H1 (cell line): ENCODE data around the gene MTHFS. TPM values are rescaled to one million over a fixed set of nuclear protein-coding genes. Genes with fewer than 3 reads are reported as not detected.

Experiments used
- CTCF ChIA-PET: fragments of 300-600 bp; sonication (Branson Sonifier 250); formaldehyde crosslinking; loops from one replicate; lab custom pipeline; 2021; ENCODE audit not compliant: partially characterized antibody; lab: Charles Lee
- POLR2A ChIA-PET: fragments of 300-600 bp; sonication (Branson Sonifier 250); formaldehyde crosslinking; loops from one replicate; lab custom pipeline; 2021; ENCODE audit warnings: inconsistent platforms; ENCODE audit not compliant: partially characterized antibody; lab: Charles Lee
- DNase-seq, 2 experiments: peaks; one replicate each; pipeline versions ENCODE4 v3.0.0 to v3.0.0-alpha.2; 2010 to 2022; ENCODE audit warnings: low spot score in 2 of 2, low read depth in 1 of 2, mixed read lengths in 1 of 2
- FAIRE-seq: peaks from 2 replicates; lab custom pipeline; 2011; peaks lifted over from hg19 to GRCh38; lab: Jason Lieb, UNC
- H2AFZ ChIP-seq: 2 replicates; pipeline ENCODE4 v1.8.1; 2012; ENCODE audit warnings: low read length, inconsistent platforms
- H2AK5ac ChIP-seq: 2 replicates; pipeline ENCODE4 v1.6.1; 2013; ENCODE audit warnings: low read depth, low read length
- H2BK120ac ChIP-seq: replicated peaks from 2 replicates; pipeline ENCODE3; 2013; ENCODE audit warnings: low read depth, low read length, inconsistent platforms
- H2BK12ac ChIP-seq: 2 replicates; pipeline ENCODE4 v1.6.1; 2013; ENCODE audit warnings: low read depth, low read length
- H2BK15ac ChIP-seq: 2 replicates; pipeline ENCODE4 v1.6.1; 2013; ENCODE audit warnings: low read length
- H2BK20ac ChIP-seq: 2 replicates; pipeline ENCODE4 v1.6.1; 2013; ENCODE audit warnings: low read length
- H2BK5ac ChIP-seq: 2 replicates; pipeline ENCODE4 v1.6.1; 2013; ENCODE audit warnings: low read depth, low read length
- H3K14ac ChIP-seq: 2 replicates; pipeline ENCODE4 v1.6.1; 2013; ENCODE audit warnings: inconsistent platforms; ENCODE audit not compliant: insufficient read length
- H3K18ac ChIP-seq: 2 replicates; pipeline ENCODE4 v1.6.1; 2013; ENCODE audit warnings: low read length; ENCODE audit errors: extremely low read depth
- H3K23ac ChIP-seq: 2 replicates; pipeline ENCODE4 v1.6.1; 2013; ENCODE audit warnings: inconsistent platforms; ENCODE audit not compliant: insufficient read length
- H3K23me2 ChIP-seq: 2 replicates; pipeline ENCODE4 v1.6.1; 2013; ENCODE audit warnings: low read depth, low read length
- H3K27ac ChIP-seq: 2 replicates; pipeline ENCODE4 v1.6.1; 2011; ENCODE audit warnings: low read depth, low read length, inconsistent platforms
- H3K27me3 ChIP-seq, 4 experiments: replicated peaks in 1 of 4; 1 replicate in 1 of 4; 2 replicates in 3 of 4; pipeline versions ENCODE4 v1.6.1 to v1.8.1; 2011 to 2013; ENCODE audit warnings: low read length in 3 of 4, mild to moderate bottlenecking in 3 of 4, inconsistent platforms in 2 of 4, mixed read lengths in 2 of 4, moderate library complexity in 1 of 4; ENCODE audit not compliant: control insufficient read depth in 3 of 4, insufficient read depth in 3 of 4; ENCODE audit errors: extremely low read depth in 1 of 4
- H3K36me3 ChIP-seq, 4 experiments: 2 replicates each; pipeline versions ENCODE4 v1.6.1 to v1.8.1; 2011 to 2013; ENCODE audit warnings: mild to moderate bottlenecking in 4 of 4, low read length in 3 of 4, moderate library complexity in 2 of 4, control low read depth in 1 of 4, inconsistent platforms in 1 of 4; ENCODE audit not compliant: insufficient read depth in 4 of 4, control insufficient read depth in 2 of 4
- H3K4ac ChIP-seq: replicated peaks from 2 replicates; pipeline ENCODE3; 2013; ENCODE audit warnings: low read length, low read depth, mixed read lengths, inconsistent platforms; ENCODE audit not compliant: insufficient read length
- H3K4me1 ChIP-seq, 4 experiments: replicated peaks in 1 of 4; 1 replicate in 1 of 4; 2 replicates in 3 of 4; pipeline versions ENCODE4 v1.6.1 to v1.8.1; 2011 to 2013; ENCODE audit warnings: low read length in 3 of 4, inconsistent platforms in 2 of 4, mixed read lengths in 1 of 4; ENCODE audit not compliant: insufficient read depth in 4 of 4, control insufficient read depth in 3 of 4
- H3K4me2 ChIP-seq, 2 experiments: 2 replicates each; pipeline versions ENCODE4 v1.6.1 to v1.8.1; 2011 to 2013; ENCODE audit warnings: low read depth in 2 of 2, low read length in 2 of 2, control low read depth in 1 of 2, inconsistent platforms in 1 of 2, mild to moderate bottlenecking in 1 of 2; ENCODE audit not compliant: insufficient read depth in 1 of 2
- H3K4me3 ChIP-seq, 4 experiments: fragments of 200-600, 300-600 bp in 1 of 4; sonication (generic), shearing (Covaris generic), sonication (Bioruptor Twin) in 1 of 4; 2 replicates each; pipeline versions ENCODE4 v1.5.1 to v1.8.1; 2011 to 2016; ENCODE audit warnings: low read length in 4 of 4, low read depth in 3 of 4, control low read depth in 2 of 4, inconsistent platforms in 2 of 4, mild to moderate bottlenecking in 2 of 4, mixed read lengths in 1 of 4, moderate library complexity in 1 of 4; ENCODE audit not compliant: insufficient read depth in 2 of 4; ENCODE audit errors: extremely low read depth in 1 of 4
- H3K56ac ChIP-seq: replicated peaks from 2 replicates; pipeline ENCODE3; 2013; ENCODE audit warnings: low read depth, mild to moderate bottlenecking, mixed read lengths, low read length, inconsistent platforms; ENCODE audit not compliant: insufficient read length
- H3K79me1 ChIP-seq: 2 replicates; pipeline ENCODE4 v1.6.1; 2013; ENCODE audit warnings: low read depth, low read length, control low read depth
- H3K79me2 ChIP-seq, 2 experiments: 2 replicates each; pipeline versions ENCODE4 v1.6.1 to v1.8.1; 2012 to 2013; ENCODE audit warnings: low read length in 2 of 2, mild to moderate bottlenecking in 2 of 2, inconsistent platforms in 1 of 2; ENCODE audit not compliant: insufficient read depth in 2 of 2, control insufficient read depth in 1 of 2
- H3K9ac ChIP-seq, 4 experiments: replicated peaks in 1 of 4; 1 replicate in 1 of 4; 2 replicates in 3 of 4; pipeline versions ENCODE4 v1.6.1 to v1.8.1; 2011 to 2013; ENCODE audit warnings: low read depth in 3 of 4, low read length in 3 of 4, control low read depth in 2 of 4, mild to moderate bottlenecking in 2 of 4, moderate library complexity in 2 of 4, inconsistent platforms in 1 of 4; ENCODE audit errors: extremely low read depth in 1 of 4
- H3K9me3 ChIP-seq, 2 experiments: 2 replicates each; pipeline versions ENCODE4 v1.6.1 to v1.8.1; 2012 to 2013; ENCODE audit warnings: mild to moderate bottlenecking in 2 of 2, moderate library complexity in 2 of 2, control low read depth in 1 of 2, inconsistent platforms in 1 of 2, low read depth in 1 of 2, low read length in 1 of 2, mixed read lengths in 1 of 2; ENCODE audit not compliant: insufficient read depth in 2 of 2
- H4K20me1 ChIP-seq, 2 experiments: replicated peaks in 1 of 2; 2 replicates each; pipeline versions ENCODE3 to v1.8.1; 2011 to 2013; ENCODE audit warnings: inconsistent platforms in 2 of 2, low read length in 2 of 2, mild to moderate bottlenecking in 1 of 2; ENCODE audit not compliant: insufficient read depth in 2 of 2, control insufficient read depth in 1 of 2
- H4K5ac ChIP-seq: 2 replicates; pipeline ENCODE4 v1.6.1; 2013; ENCODE audit warnings: low read length, low read depth, mixed read lengths, inconsistent platforms; ENCODE audit not compliant: insufficient read length
- H4K8ac ChIP-seq: 2 replicates; pipeline ENCODE4 v1.8.0; 2013; ENCODE audit warnings: mild to moderate bottlenecking, moderate library complexity, low read length, inconsistent platforms; ENCODE audit not compliant: insufficient read depth; ENCODE audit errors: extremely low read depth
- H4K91ac ChIP-seq: replicated peaks from 2 replicates; pipeline ENCODE3; 2013; ENCODE audit warnings: low read length, mixed read lengths, inconsistent platforms; ENCODE audit not compliant: insufficient read length
- CEBPB ChIP-seq: IDR thresholded peaks from 2 replicates; pipeline ENCODE4 v1.6.1; 2012; ENCODE audit warnings: low read depth, low read length
- CREB1 ChIP-seq: IDR thresholded peaks from 2 replicates; pipeline ENCODE4 v1.6.1; 2012; ENCODE audit warnings: inconsistent platforms
- EGR1 ChIP-seq: IDR thresholded peaks from 2 replicates; pipeline ENCODE4 v1.6.1; 2011; ENCODE audit warnings: low read depth, low read length, borderline replicate concordance
- GABPA ChIP-seq: IDR thresholded peaks from 2 replicates; pipeline ENCODE4 v1.6.1; 2011; ENCODE audit warnings: mild to moderate bottlenecking, low read length, moderate library complexity, borderline replicate concordance; ENCODE audit not compliant: insufficient read depth
- HDAC6 ChIP-seq: IDR thresholded peaks from one replicate; pipeline ENCODE4 v1.7.1; 2012; ENCODE audit warnings: low read depth, mild to moderate bottlenecking, inconsistent platforms, low read length, moderate library complexity
- JUN ChIP-seq: IDR thresholded peaks from 2 replicates; pipeline ENCODE4 v1.6.1; 2011; ENCODE audit warnings: low read depth, mild to moderate bottlenecking, improper control_type of control experiment, low read length
- NRF1 ChIP-seq: IDR thresholded peaks from 2 replicates; pipeline ENCODE4 v1.6.1; 2011; ENCODE audit warnings: mild to moderate bottlenecking, low read depth, low read length, improper control_type of control experiment
- POLR2AphosphoS5 ChIP-seq: IDR thresholded peaks from 2 replicates; pipeline ENCODE4 v1.6.1; 2011; ENCODE audit warnings: low read depth, low read length
- TAF1 ChIP-seq: IDR thresholded peaks from 2 replicates; pipeline ENCODE4 v1.6.1; 2011; ENCODE audit warnings: mild to moderate bottlenecking, low read depth, low read length
- TBP ChIP-seq: IDR thresholded peaks from 2 replicates; pipeline ENCODE4 v1.6.1; 2011; ENCODE audit warnings: low read depth, low read length, improper control_type of control experiment
- WGBS, 2 experiments: shearing (Covaris generic) in 1 of 2; methylation state at CpG; one replicate each; pipeline versions ENCODE4 v1.1.6 to v1.1.7; 2013 to 2015; ENCODE audit warnings: low lambda C conversion rate in 2 of 2, mixed read lengths in 2 of 2, inconsistent platforms in 1 of 2, low coverage in 1 of 2, missing lambda C conversion rate in 1 of 2; ENCODE audit not compliant: insufficient replicate concordance in 2 of 2, insufficient coverage in 1 of 2, insufficient read length in 1 of 2; ENCODE audit errors: extremely low coverage in 1 of 2, missing lambda C conversion rate in 1 of 2; 5-methylcytosine and 5-hydroxymethylcytosine counted together
- polyA plus RNA-seq, 7 experiments: library from polyadenylated mRNA; depleted of rRNA in 3 of 7; stranded (reverse) in 5 of 7; unstranded in 2 of 7; fragments of >200 nt in 5 of 7; fragments of 200-250 nt in 2 of 7; gene quantifications; 1 replicate in 5 of 7; 2 replicates in 1 of 7; 4 replicates in 1 of 7; pipeline versions ENCODE4 v1.2.1 to v1.2.3, GENCODE V29; 2011 to 2013; ENCODE audit warnings: missing spikeins in 2 of 7, mixed read lengths in 2 of 7
- total RNA-seq: library from RNA; stranded (reverse); fragmentation: NEBNext Ultra II Directional; extraction: Animal tissue kit (Norgen Biotek cat#: 25700); gene quantifications from 2 replicates; pipeline ENCODE4 v1.2.1, GENCODE V29; 2021
- TF ChIP-seq, protein P1 (sequence below): IDR thresholded peaks from 2 replicates; pipeline ENCODE4 v1.6.1; 2012; ENCODE audit warnings: inconsistent platforms

Gene MTHFS
- total and polyA plus RNA-seq, 2 of the 8 experiments (the other 6 are each of a cell fraction or from before 2014, with no cell fraction given) = 27.3 to 37.2 TPM

DNA sequence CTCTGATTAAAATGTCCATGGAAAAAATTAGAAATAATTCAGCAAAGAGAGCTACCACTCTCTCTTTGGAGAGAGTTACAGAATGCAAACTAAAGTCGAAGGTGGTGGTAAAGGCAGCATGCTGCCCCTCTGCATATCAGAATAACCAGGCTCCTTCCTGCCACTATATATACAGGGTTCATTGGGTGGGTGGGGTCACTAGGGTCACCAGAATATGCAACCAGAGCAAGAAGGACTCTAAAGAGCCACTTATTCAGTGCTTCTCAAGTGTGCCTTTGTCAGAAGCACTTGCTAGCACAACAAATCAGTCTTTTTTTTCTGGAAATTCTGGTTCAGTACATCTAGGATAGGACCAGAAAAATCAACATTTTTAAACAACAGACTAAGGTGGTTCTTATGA lies 70.0 kb downstream of the MTHFS start:
- Histone ChIP-seq H3K4me2 (no peak overlapping the region), H2AK5ac (no peak overlapping the region), H3K14ac (no peak overlapping the region), H3K23me2 (no peaks in the 10 kb centered on the region), H4K5ac (no peak overlapping the region), H2BK12ac (no peak overlapping the region), H2BK15ac (no peak overlapping the region), H3K79me2 (no peaks in the 10 kb centered on the region), H3K4ac (no peak overlapping the region), H2BK20ac (no peak overlapping the region), H3K9ac (no peak overlapping the region), H2BK5ac (no peak overlapping the region), H4K8ac (no peak overlapping the region), H3K79me1 (no peaks in the 10 kb centered on the region), H3K23ac (no peak overlapping the region), H3K9me3 (no peaks in the 10 kb centered on the region), H3K27ac (no peak overlapping the region), H3K56ac (no peak overlapping the region), H2AFZ (no peak overlapping the region), H4K91ac (no peak overlapping the region), H4K20me1 (no peaks in the 10 kb centered on the region), H2BK120ac (no peak overlapping the region), H3K4me1 (no peaks in the 10 kb centered on the region), H3K4me3 (no peak overlapping the region), H3K36me3 (no peaks in the 10 kb centered on the region), H3K18ac (no peak overlapping the region), H3K27me3 (no peaks in the 10 kb centered on the region)
- CTCF ChIA-PET = interaction anchor here (0.8 to 1.0 kb wide), 2 partner anchors 20 to 152 kb away, joined by 3 to 4 read pairs; no protein-coding TSS in a partner anchor
- POLR2A ChIA-PET = interaction anchor here (0.6 kb wide), 1 partner anchor 23 kb away, joined by 3 read pairs; no protein-coding TSS in a partner anchor
- 91% methylated on average over 1 of the region's 1 CpG; no CpG with 5 or more reads in 1 of the 2 experiments for WGBS, 2 experiments
- FAIRE-seq (no peak), DNase-seq (no peak)
- TF ChIP-seq TBP (no peak), GABPA (no peak), HDAC6 (no peak), CEBPB (no peak), CREB1 (no peak), NRF1 (no peak), TAF1 (no peak), JUN (no peak), EGR1 (no peak), POLR2AphosphoS5 (no peak)
- TF ChIP-seq, protein P1, sequence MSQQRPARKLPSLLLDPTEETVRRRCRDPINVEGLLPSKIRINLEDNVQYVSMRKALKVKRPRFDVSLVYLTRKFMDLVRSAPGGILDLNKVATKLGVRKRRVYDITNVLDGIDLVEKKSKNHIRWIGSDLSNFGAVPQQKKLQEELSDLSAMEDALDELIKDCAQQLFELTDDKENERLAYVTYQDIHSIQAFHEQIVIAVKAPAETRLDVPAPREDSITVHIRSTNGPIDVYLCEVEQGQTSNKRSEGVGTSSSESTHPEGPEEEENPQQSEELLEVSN = no peak
